HCT116 (cell line): ENCODE measurements around the gene CACNA1A. TPM values are rescaled to one million over a fixed set of nuclear protein-coding genes. Genes with fewer than 3 reads are reported as not detected.

Experiments
- ATAC-seq: fragments of 200-7000 bp; cut with Tn5 transposase; 2 replicates; pipeline ENCODE4 v1.9.1; 2020; ENCODE audit warnings: mild to moderate bottlenecking, moderate library complexity
- BruUV-seq: library from RNA; stranded (reverse); fragments of 400-500 nt; replicated peaks from 2 replicates; lab custom pipeline; 2021; lab: Mats Ljungman, UMichigan
- CTCF ChIA-PET: fragments of 300-600 bp; sonication (Branson Sonifier 250); formaldehyde crosslinking; loops from one replicate; lab custom pipeline; 2021; ENCODE audit warnings: antibody characterized with exemption; lab: Charles Lee
- POLR2A ChIA-PET: fragments of 300-600, 350-600 bp; sonication (Branson Sonifier 250); formaldehyde crosslinking; loops from one replicate; lab custom pipeline; 2021; ENCODE audit warnings: antibody characterized with exemption; lab: Charles Lee
- RAD21 ChIA-PET, 2 experiments: fragments of 300-600 bp; sonication (Branson Sonifier 250); formaldehyde crosslinking; loops; one replicate each; lab custom pipeline; 2023; ENCODE audit warnings: low total read pairs in 2 of 2; ENCODE audit not compliant: uncharacterized antibody in 2 of 2, unreplicated experiment in 2 of 2, low non-redundant PET in 1 of 2; lab: Charles Lee
- DNase-seq: peaks from one replicate; pipeline ENCODE4 v3.0.0-alpha.2; 2010; ENCODE audit warnings: low read depth, low spot score
- H2AFZ ChIP-seq: fragments of 200-600 bp; shearing (Covaris generic), sonication (generic); 2 replicates; pipeline ENCODE4 v1.6.1; 2017; ENCODE audit warnings: low read depth, mixed run types, mixed read lengths, antibody characterized with exemption, low read length; ENCODE audit not compliant: poor library complexity, severe bottlenecking
- H3K27ac ChIP-seq: 2 replicates; pipeline ENCODE4 v1.5.1; 2012; ENCODE audit warnings: low read depth, low read length
- H3K27me3 ChIP-seq: fragments of 200-600 bp; sonication (generic); 2 replicates; pipeline ENCODE4 v1.6.1; 2016; ENCODE audit warnings: mixed run types, low read length, mixed read lengths; ENCODE audit not compliant: insufficient read depth
- H3K36me3 ChIP-seq, 2 experiments: fragments of 200-500 bp in 1 of 2; fragments of 200-600 bp in 1 of 2; sonication (Bioruptor generic) in 1 of 2; sonication (generic) in 1 of 2; 2 replicates each; pipeline versions ENCODE4 v1.5.1 to v1.6.1; 2014 to 2016; ENCODE audit warnings: low read length in 2 of 2, inconsistent platforms in 1 of 2, mixed read lengths in 1 of 2, mixed run types in 1 of 2; ENCODE audit not compliant: insufficient read depth in 2 of 2, control insufficient read depth in 1 of 2
- H3K4me1 ChIP-seq, 2 experiments: fragments of 200-600 bp in 1 of 2; sonication (generic) in 1 of 2; 2 replicates each; pipeline versions ENCODE4 v1.5.1 to v1.6.1; 2012 to 2017; ENCODE audit warnings: low read length in 2 of 2, inconsistent platforms in 1 of 2, mild to moderate bottlenecking in 1 of 2, mixed read lengths in 1 of 2, mixed run types in 1 of 2, moderate library complexity in 1 of 2; ENCODE audit not compliant: insufficient read depth in 2 of 2, control insufficient read depth in 1 of 2
- H3K4me2 ChIP-seq: fragments of 200-600 bp; sonication (generic); 2 replicates; pipeline ENCODE4 v1.6.1; 2017; ENCODE audit warnings: mixed run types, low read length, mixed read lengths
- H3K4me3 ChIP-seq, 2 experiments: fragments of 200-600 bp in 1 of 2; sonication (generic) in 1 of 2; replicated peaks in 1 of 2; 2 replicates each; pipeline ENCODE4 v1.5.1; 2011 to 2016; ENCODE audit warnings: low read length in 2 of 2, control low read depth in 1 of 2, low read depth in 1 of 2, mild to moderate bottlenecking in 1 of 2, mixed read lengths in 1 of 2, mixed run types in 1 of 2
- H3K79me2 ChIP-seq: fragments of 200-600 bp; sonication (generic); 2 replicates; pipeline ENCODE4 v1.6.1; 2017; ENCODE audit warnings: mild to moderate bottlenecking, mixed run types, low read length, moderate library complexity, mixed read lengths; ENCODE audit not compliant: insufficient read depth
- H3K9ac ChIP-seq: fragments of 200-600 bp; sonication (generic); 2 replicates; pipeline ENCODE4 v1.6.1; 2016; ENCODE audit warnings: low read length, mixed read lengths
- H3K9me2 ChIP-seq: fragments of 200-600 bp; sonication (generic), shearing (Covaris generic); 2 replicates; pipeline ENCODE4 v1.6.1; 2017; ENCODE audit warnings: mixed run types, mild to moderate bottlenecking, moderate library complexity; ENCODE audit not compliant: insufficient read depth
- H3K9me3 ChIP-seq, 2 experiments: fragments of 200-500 bp in 1 of 2; fragments of 200-600 bp in 1 of 2; sonication (Bioruptor generic) in 1 of 2; sonication (generic) in 1 of 2; 2 replicates each; pipeline ENCODE4 v1.6.1; 2014 to 2017; ENCODE audit warnings: low read length in 2 of 2, mixed read lengths in 2 of 2, inconsistent platforms in 1 of 2, low read depth in 1 of 2, mild to moderate bottlenecking in 1 of 2, mixed run types in 1 of 2, moderate library complexity in 1 of 2; ENCODE audit not compliant: control insufficient read depth in 1 of 2, insufficient read depth in 1 of 2
- H4K20me1 ChIP-seq: fragments of 200-600 bp; sonication (generic), shearing (Covaris generic); 2 replicates; pipeline ENCODE4 v1.6.1; 2017; ENCODE audit warnings: mixed run types, mild to moderate bottlenecking, moderate library complexity; ENCODE audit not compliant: insufficient read depth
- ATF3 ChIP-seq: IDR thresholded peaks from 2 replicates; pipeline ENCODE4 v1.6.1; 2012
- CEBPB ChIP-seq: IDR thresholded peaks from 2 replicates; pipeline ENCODE4 v1.6.1; 2012; ENCODE audit warnings: low read depth
- CTCF ChIP-seq, 3 experiments: fragments of 200-600 bp in 1 of 3; sonication (generic) in 1 of 3; IDR thresholded peaks in 2 of 3; conservative IDR thresholded peaks in 1 of 3; 2 replicates each; pipeline ENCODE4 v1.5.1; 2012 to 2017; ENCODE audit warnings: low read depth in 2 of 3, low read length in 2 of 3, antibody characterized with exemption in 1 of 3, borderline replicate concordance in 1 of 3, control low read depth in 1 of 3, mild to moderate bottlenecking in 1 of 3, mixed read lengths in 1 of 3, mixed run types in 1 of 3, moderate library complexity in 1 of 3; ENCODE audit not compliant: insufficient read depth in 1 of 3
- EGR1 ChIP-seq: IDR thresholded peaks from 2 replicates; pipeline ENCODE4 v1.6.1; 2012; ENCODE audit warnings: low read depth
- ELF1 ChIP-seq: IDR thresholded peaks from 2 replicates; pipeline ENCODE4 v1.6.1; 2012; ENCODE audit warnings: low read depth, borderline replicate concordance
- EZH2 ChIP-seq: fragments of 200-600 bp; sonication (generic); IDR thresholded peaks from 2 replicates; pipeline ENCODE4 v1.6.1; 2017; ENCODE audit warnings: antibody characterized with exemption, mixed run types
- EZH2phosphoT487 ChIP-seq: fragments of 200-600 bp; IDR thresholded peaks from 2 replicates; pipeline ENCODE4 v1.6.1; 2018; ENCODE audit warnings: antibody characterized with exemption, borderline replicate concordance
- FOSL1 ChIP-seq: IDR thresholded peaks from 2 replicates; pipeline ENCODE4 v1.6.1; 2012; ENCODE audit warnings: low read depth
- JUND ChIP-seq: IDR thresholded peaks from 2 replicates; pipeline ENCODE4 v1.6.1; 2012
- POLR2A ChIP-seq: IDR thresholded peaks from 2 replicates; pipeline ENCODE4 v1.7.0; 2011; ENCODE audit warnings: borderline replicate concordance; ENCODE audit not compliant: insufficient read depth, insufficient read length; ENCODE audit errors: extremely low read depth
- POLR2AphosphoS5 ChIP-seq: IDR thresholded peaks from 2 replicates; pipeline ENCODE4 v1.6.1; 2011; ENCODE audit warnings: mild to moderate bottlenecking, low read depth, low read length, moderate library complexity
- RAD21 ChIP-seq: IDR thresholded peaks from 2 replicates; pipeline ENCODE4 v1.6.1; 2012; ENCODE audit warnings: low read depth, mild to moderate bottlenecking
- REST ChIP-seq: IDR thresholded peaks from 2 replicates; pipeline ENCODE4 v1.6.1; 2012; ENCODE audit warnings: low read depth
- SIN3A ChIP-seq: IDR thresholded peaks from 2 replicates; pipeline ENCODE4 v1.6.1; 2012; ENCODE audit warnings: low read depth
- SP1 ChIP-seq: IDR thresholded peaks from 2 replicates; pipeline ENCODE4 v1.6.1; 2012; ENCODE audit warnings: low read depth
- SRF ChIP-seq: IDR thresholded peaks from 2 replicates; pipeline ENCODE4 v1.6.1; 2012; ENCODE audit warnings: low read depth
- ZFX ChIP-seq: fragments of 450-650 bp; IDR thresholded peaks from 2 replicates; pipeline ENCODE4 v1.6.1; 2017
- ZNF274 ChIP-seq: fragments of 200-500 bp; sonication (Bioruptor generic); IDR thresholded peaks from 2 replicates; pipeline ENCODE4 v1.6.1; 2014; ENCODE audit warnings: mild to moderate bottlenecking, low read depth, low read length, inconsistent platforms
- intact Hi-C: fragments of 100-400 bp; cut with micrococcal nuclease; formaldehyde crosslinking; loops from 2 replicates; pipeline ENCODE4 v1.10.0; 2022
- total RNA-seq: library from RNA; stranded (reverse); gene quantifications from one replicate; pipeline ENCODE4 v1.2.1, GENCODE V29; 2021; ENCODE audit not compliant: unreplicated experiment

Gene CACNA1A
- total RNA-seq, 1 experiment from 2014 or later, result 7.5 TPM

- Histone ChIP-seq H3K4me3 (no peak overlapping the region), H3K27me3 (0 out of 2 replicates have a peak, but pooled peaks cover 3% of the 10 kb centered on the region), H3K4me2 (no peak overlapping the region), H3K9me2 (no peaks in the 10 kb centered on the region), H3K27ac (no peak overlapping the region), H3K79me2 (no peaks in the 10 kb centered on the region), H3K9ac (no peak overlapping the region), H3K4me1 (no peaks in the 10 kb centered on the region), H2AFZ (no peak overlapping the region), H4K20me1 (no peaks in the 10 kb centered on the region), H3K36me3 (no peaks in the 10 kb centered on the region), H3K9me3 (no peaks in the 10 kb centered on the region)
- ChIA-PET CTCF (no interaction called here), RAD21 (no interaction called here), POLR2A (no interaction called here)
- no TSS peak for BruUV-seq
- intact Hi-C loops, result no loop called here
- TF ChIP-seq POLR2AphosphoS5 (no peak), ELF1 (no peak), SRF (no peak), JUND (no peak), SP1 (no peak), CTCF (IDR thresholded peaks at IDR 0.05 in 2 of 3, conservative IDR thresholded peaks at IDR 0.05 in 1 of 3; ENCODE audit: borderline replicate concordance in 1 of 3, insufficient read depth in 1 of 3, low read depth in 2 of 3, low read length in 2 of 3) (no peak), SIN3A (no peak), FOSL1 (no peak), ZNF274 (no peak), EZH2phosphoT487 (no peak), ATF3 (no peak), EZH2 (no peak), RAD21 (no peak), POLR2A (no peak), CEBPB (no peak), ZFX (no peak), REST (no peak), EGR1 (no peak)
- DNase-seq (no peak), ATAC-seq (no peak)
These were observed 191.5 kb downstream of the CACNA1A start for GRCh38 chr19:13314761-13315160.
